HCT116 (cell line): ENCODE results near the gene OR1D2. TPM values are rescaled to one million over a fixed set of nuclear protein-coding genes. Genes with fewer than 3 reads are reported as not detected.
"Not testable (repeated sequence)": the region's sequence is repeated elsewhere in the genome, so short reads cannot be mapped to it uniquely, and the experiment has no call there.

Source experiments
- ATAC-seq: fragments of 200-7000 bp; cut with Tn5 transposase; 2 replicates; pipeline ENCODE4 v1.9.1; 2020; ENCODE audit warnings: mild to moderate bottlenecking, moderate library complexity
- BruUV-seq: library from RNA; stranded (reverse); fragments of 400-500 nt; replicated peaks from 2 replicates; lab custom pipeline; 2021; lab: Mats Ljungman, UMichigan
- CTCF ChIA-PET: fragments of 300-600 bp; sonication (Branson Sonifier 250); formaldehyde crosslinking; loops from one replicate; lab custom pipeline; 2021; ENCODE audit warnings: antibody characterized with exemption; lab: Charles Lee
- POLR2A ChIA-PET: fragments of 300-600, 350-600 bp; sonication (Branson Sonifier 250); formaldehyde crosslinking; loops from one replicate; lab custom pipeline; 2021; ENCODE audit warnings: antibody characterized with exemption; lab: Charles Lee
- RAD21 ChIA-PET, 2 experiments: fragments of 300-600 bp; sonication (Branson Sonifier 250); formaldehyde crosslinking; loops; one replicate each; lab custom pipeline; 2023; ENCODE audit warnings: low total read pairs in 2 of 2; ENCODE audit not compliant: uncharacterized antibody in 2 of 2, unreplicated experiment in 2 of 2, low non-redundant PET in 1 of 2; lab: Charles Lee
- DNase-seq: peaks from one replicate; pipeline ENCODE4 v3.0.0-alpha.2; 2010; ENCODE audit warnings: low read depth, low spot score
- H2AFZ ChIP-seq: fragments of 200-600 bp; shearing (Covaris generic), sonication (generic); 2 replicates; pipeline ENCODE4 v1.6.1; 2017; ENCODE audit warnings: low read depth, mixed run types, mixed read lengths, antibody characterized with exemption, low read length; ENCODE audit not compliant: poor library complexity, severe bottlenecking
- H3K27ac ChIP-seq: 2 replicates; pipeline ENCODE4 v1.5.1; 2012; ENCODE audit warnings: low read depth, low read length
- H3K27me3 ChIP-seq: fragments of 200-600 bp; sonication (generic); 2 replicates; pipeline ENCODE4 v1.6.1; 2016; ENCODE audit warnings: mixed run types, low read length, mixed read lengths; ENCODE audit not compliant: insufficient read depth
- H3K36me3 ChIP-seq, 2 experiments: fragments of 200-500 bp in 1 of 2; fragments of 200-600 bp in 1 of 2; sonication (Bioruptor generic) in 1 of 2; sonication (generic) in 1 of 2; 2 replicates each; pipeline versions ENCODE4 v1.5.1 to v1.6.1; 2014 to 2016; ENCODE audit warnings: low read length in 2 of 2, inconsistent platforms in 1 of 2, mixed read lengths in 1 of 2, mixed run types in 1 of 2; ENCODE audit not compliant: insufficient read depth in 2 of 2, control insufficient read depth in 1 of 2
- H3K4me1 ChIP-seq, 2 experiments: fragments of 200-600 bp in 1 of 2; sonication (generic) in 1 of 2; 2 replicates each; pipeline versions ENCODE4 v1.5.1 to v1.6.1; 2012 to 2017; ENCODE audit warnings: low read length in 2 of 2, inconsistent platforms in 1 of 2, mild to moderate bottlenecking in 1 of 2, mixed read lengths in 1 of 2, mixed run types in 1 of 2, moderate library complexity in 1 of 2; ENCODE audit not compliant: insufficient read depth in 2 of 2, control insufficient read depth in 1 of 2
- H3K4me2 ChIP-seq: fragments of 200-600 bp; sonication (generic); 2 replicates; pipeline ENCODE4 v1.6.1; 2017; ENCODE audit warnings: mixed run types, low read length, mixed read lengths
- H3K4me3 ChIP-seq, 2 experiments: fragments of 200-600 bp in 1 of 2; sonication (generic) in 1 of 2; replicated peaks in 1 of 2; 2 replicates each; pipeline ENCODE4 v1.5.1; 2011 to 2016; ENCODE audit warnings: low read length in 2 of 2, control low read depth in 1 of 2, low read depth in 1 of 2, mild to moderate bottlenecking in 1 of 2, mixed read lengths in 1 of 2, mixed run types in 1 of 2
- H3K79me2 ChIP-seq: fragments of 200-600 bp; sonication (generic); 2 replicates; pipeline ENCODE4 v1.6.1; 2017; ENCODE audit warnings: mild to moderate bottlenecking, mixed run types, low read length, moderate library complexity, mixed read lengths; ENCODE audit not compliant: insufficient read depth
- H3K9ac ChIP-seq: fragments of 200-600 bp; sonication (generic); 2 replicates; pipeline ENCODE4 v1.6.1; 2016; ENCODE audit warnings: low read length, mixed read lengths
- H3K9me2 ChIP-seq: fragments of 200-600 bp; sonication (generic), shearing (Covaris generic); 2 replicates; pipeline ENCODE4 v1.6.1; 2017; ENCODE audit warnings: mixed run types, mild to moderate bottlenecking, moderate library complexity; ENCODE audit not compliant: insufficient read depth
- H3K9me3 ChIP-seq, 2 experiments: fragments of 200-500 bp in 1 of 2; fragments of 200-600 bp in 1 of 2; sonication (Bioruptor generic) in 1 of 2; sonication (generic) in 1 of 2; 2 replicates each; pipeline ENCODE4 v1.6.1; 2014 to 2017; ENCODE audit warnings: low read length in 2 of 2, mixed read lengths in 2 of 2, inconsistent platforms in 1 of 2, low read depth in 1 of 2, mild to moderate bottlenecking in 1 of 2, mixed run types in 1 of 2, moderate library complexity in 1 of 2; ENCODE audit not compliant: control insufficient read depth in 1 of 2, insufficient read depth in 1 of 2
- H4K20me1 ChIP-seq: fragments of 200-600 bp; sonication (generic), shearing (Covaris generic); 2 replicates; pipeline ENCODE4 v1.6.1; 2017; ENCODE audit warnings: mixed run types, mild to moderate bottlenecking, moderate library complexity; ENCODE audit not compliant: insufficient read depth
- intact Hi-C: fragments of 100-400 bp; cut with micrococcal nuclease; formaldehyde crosslinking; loops from 2 replicates; pipeline ENCODE4 v1.10.0; 2022
- total RNA-seq: library from RNA; stranded (reverse); gene quantifications from one replicate; pipeline ENCODE4 v1.2.1, GENCODE V29; 2021; ENCODE audit not compliant: unreplicated experiment

OR1D2 gene
- total RNA-seq, 1 experiment from 2014 or later: not detected

GRCh38 chr17:3063507-3063906 lies 40.7 kb downstream of the OR1D2 start, which contains the start of gene OR1D5:
Gene OR1D5, minus strand, starts transcription at chr17:3063607. Its CDS starts 0 bp downstream, at chr17:3063607.
- CTCF ChIA-PET, DNase-seq, H3K9ac ChIP-seq, H3K36me3 ChIP-seq, H3K9me3 ChIP-seq, H2AFZ ChIP-seq, H3K4me2 ChIP-seq, H3K79me2 ChIP-seq, H3K27me3 ChIP-seq, H3K27ac ChIP-seq, ATAC-seq, H3K9me2 ChIP-seq, H4K20me1 ChIP-seq, POLR2A ChIA-PET, H3K4me1 ChIP-seq, BruUV-seq, RAD21 ChIA-PET, intact Hi-C loops, H3K4me3 ChIP-seq: not testable (repeated sequence)

GRCh38 chr17:3062824-3063377 lies 41.3 kb downstream of the OR1D2 start:
- H3K4me2 ChIP-seq, RAD21 ChIA-PET, H3K9me2 ChIP-seq, ATAC-seq, BruUV-seq, H3K36me3 ChIP-seq, H3K27me3 ChIP-seq, H2AFZ ChIP-seq, H3K4me3 ChIP-seq, H3K9me3 ChIP-seq, CTCF ChIA-PET, H4K20me1 ChIP-seq, intact Hi-C loops, H3K27ac ChIP-seq, H3K79me2 ChIP-seq, POLR2A ChIA-PET, H3K4me1 ChIP-seq, H3K9ac ChIP-seq, DNase-seq: not testable (repeated sequence)

GRCh38 chr17:3054868-3055267 lies 49.4 kb downstream of the OR1D2 start:
- POLR2A ChIA-PET, H3K4me1 ChIP-seq, RAD21 ChIA-PET, H3K27me3 ChIP-seq, H3K4me2 ChIP-seq, H3K9me3 ChIP-seq, H3K36me3 ChIP-seq, H3K27ac ChIP-seq, ATAC-seq, BruUV-seq, H3K4me3 ChIP-seq, H3K9me2 ChIP-seq, CTCF ChIA-PET, H4K20me1 ChIP-seq, DNase-seq, intact Hi-C loops, H3K79me2 ChIP-seq, H3K9ac ChIP-seq, H2AFZ ChIP-seq: not testable (repeated sequence)
